Astrocyte of the hippocampus (primary cell): ENCODE data around the gene LECT2.

Experiments used
- DNase-seq: peaks from one replicate; pipeline ENCODE4 v3.0.0; 2011; ENCODE audit warnings: low read depth, low spot score

Gene LECT2

GRCh38 chr5:135954899-135955298 lies at the start of gene LECT2:
TSS of gene LECT2 (minus strand) at chr5:135954983. CDS start at chr5:135954833, 150 bp downstream.
- DNase-seq, result no peak

GRCh38 chr5:136004436-136004835 lies 49.7 kb upstream of the LECT2 start:
- no peak for DNase-seq

DNA sequence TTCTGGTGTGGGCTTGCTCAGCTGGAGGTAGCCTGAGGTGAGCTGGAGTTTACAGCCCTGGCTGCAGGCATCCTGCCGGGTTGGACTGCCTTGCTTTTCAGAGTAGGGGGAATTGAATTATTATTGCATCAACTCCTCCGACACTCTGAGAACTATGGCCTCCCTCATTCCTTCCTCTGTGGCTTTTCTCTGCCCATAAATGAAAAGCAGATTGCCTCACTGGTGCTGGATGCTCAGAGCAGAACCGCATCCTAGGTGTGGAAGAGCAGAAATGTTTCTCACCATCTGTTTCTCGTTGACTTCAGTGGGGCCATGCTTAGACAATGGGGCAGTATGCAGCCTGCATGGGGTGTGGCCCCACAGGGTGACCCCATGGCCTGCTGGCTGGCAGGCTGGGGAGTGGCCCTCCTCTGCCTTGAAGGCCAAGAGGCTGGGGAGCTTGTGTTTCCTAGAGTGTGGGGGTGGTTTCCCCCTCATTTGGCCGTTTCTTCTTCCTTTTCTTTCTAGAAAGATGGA lies 46.7 kb upstream of the LECT2 start:
- no peak for DNase-seq

GRCh38 chr5:136000932-136001331 lies 46.1 kb upstream of the LECT2 start:
- no peak for DNase-seq

DNA sequence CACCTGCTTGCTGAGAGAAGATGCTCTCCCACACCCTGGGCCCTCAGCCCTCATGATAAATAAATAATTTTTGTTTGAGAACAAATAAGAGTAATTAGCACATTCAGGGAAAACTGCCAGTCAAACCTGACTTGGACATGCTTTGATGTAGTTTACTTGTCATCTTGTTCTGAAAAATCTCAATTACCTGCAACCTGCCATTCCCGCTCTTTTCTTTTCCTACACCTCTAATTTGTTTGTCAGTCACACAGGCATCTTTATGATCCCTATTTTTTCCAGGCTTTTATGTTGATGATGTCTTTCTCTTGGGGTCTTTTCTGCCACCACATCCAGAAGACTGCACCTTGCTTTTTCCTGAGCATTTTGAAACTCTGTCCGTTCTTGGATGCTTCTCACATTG lies 45.4 kb upstream of the LECT2 start:
- no peak for DNase-seq

DNA sequence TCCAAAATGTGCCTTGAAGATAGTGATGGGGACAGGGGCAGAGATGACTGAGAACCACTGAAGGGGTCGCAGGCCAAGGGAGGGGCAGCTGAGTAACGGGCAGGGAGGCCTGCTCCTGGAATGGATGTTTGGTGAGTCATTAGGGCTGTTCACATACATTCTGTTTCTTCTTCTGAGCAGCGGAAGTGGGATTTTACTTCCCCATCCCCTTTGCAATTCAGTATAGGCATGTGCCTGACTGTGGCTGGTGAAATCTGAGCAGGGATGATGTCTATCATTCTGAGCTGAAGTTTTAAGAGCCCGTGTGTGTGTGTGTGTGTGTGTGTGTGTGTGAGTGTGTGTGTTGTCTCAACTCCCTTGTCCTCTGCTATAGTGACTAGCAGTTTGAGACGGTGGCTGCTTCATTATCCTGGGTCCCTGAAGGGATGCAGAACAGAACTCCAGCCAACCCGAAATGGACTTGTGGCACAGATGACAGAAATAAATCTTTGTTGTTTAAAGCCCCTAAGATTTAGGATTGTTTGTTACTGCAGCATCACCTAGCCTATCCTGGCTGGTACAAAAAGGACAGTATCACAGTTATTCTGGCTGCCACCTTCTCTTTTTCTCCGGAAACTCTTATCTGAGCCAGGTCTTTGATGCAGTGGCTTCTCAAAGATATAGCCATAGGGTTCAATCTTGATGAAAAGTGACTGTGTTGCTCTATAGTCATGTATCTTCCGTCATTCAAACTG lies 44.8 kb upstream of the LECT2 start:
- peak; percentile 60 for DNase-seq

GRCh38 chr5:135998889-135999288 lies 44.1 kb upstream of the LECT2 start:
- DNase-seq, result no peak

GRCh38 chr5:135997673-135998335 lies 43.0 kb upstream of the LECT2 start:
- no peak for DNase-seq

DNA sequence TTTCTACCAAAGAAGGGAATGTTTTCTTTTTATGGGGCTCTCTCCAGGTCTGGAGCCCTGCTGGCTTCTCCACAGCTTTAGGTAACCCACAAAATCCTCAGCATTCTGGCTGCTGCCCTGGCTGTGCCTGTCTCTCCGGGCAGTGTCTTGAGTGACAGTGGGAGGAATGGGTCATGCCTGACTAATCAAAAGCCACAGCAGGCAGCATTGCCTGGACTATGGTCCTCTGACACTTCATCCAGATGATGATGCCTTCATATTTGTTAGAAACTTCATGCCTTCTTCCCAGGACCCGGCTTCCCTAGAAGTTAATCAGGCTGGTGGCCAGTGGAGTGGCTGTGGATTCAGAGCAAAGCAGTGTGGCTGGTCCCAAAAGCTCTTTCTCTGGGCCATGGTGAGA lies 41.8 kb upstream of the LECT2 start:
- peak; percentile 67 for DNase-seq

DNA sequence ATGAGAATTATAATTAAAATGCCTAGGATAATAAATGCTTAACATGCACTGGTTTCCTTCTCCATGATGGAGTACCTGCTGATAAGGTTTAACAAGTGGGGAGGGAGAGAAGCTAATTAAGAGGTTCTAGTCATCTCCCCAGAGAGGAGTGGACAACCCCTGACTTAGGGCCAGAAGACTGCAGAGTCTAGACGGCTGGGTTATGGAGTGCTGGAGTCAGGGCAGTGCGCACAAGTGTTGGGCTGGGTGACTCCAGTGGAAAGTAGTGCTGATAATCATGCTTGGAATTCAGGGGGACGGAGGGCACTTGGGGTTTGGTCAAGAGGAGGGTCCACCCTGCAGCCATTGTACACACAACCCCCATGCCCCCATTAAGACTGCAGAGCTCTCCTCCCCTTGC lies 41.2 kb upstream of the LECT2 start:
- DNase-seq, result no peak

GRCh38 chr5:135993880-135994636 lies 39.3 kb upstream of the LECT2 start:
- DNase-seq, result peak; percentile 67

GRCh38 chr5:135993335-135993879 lies 38.6 kb upstream of the LECT2 start:
- no peak for DNase-seq

DNA sequence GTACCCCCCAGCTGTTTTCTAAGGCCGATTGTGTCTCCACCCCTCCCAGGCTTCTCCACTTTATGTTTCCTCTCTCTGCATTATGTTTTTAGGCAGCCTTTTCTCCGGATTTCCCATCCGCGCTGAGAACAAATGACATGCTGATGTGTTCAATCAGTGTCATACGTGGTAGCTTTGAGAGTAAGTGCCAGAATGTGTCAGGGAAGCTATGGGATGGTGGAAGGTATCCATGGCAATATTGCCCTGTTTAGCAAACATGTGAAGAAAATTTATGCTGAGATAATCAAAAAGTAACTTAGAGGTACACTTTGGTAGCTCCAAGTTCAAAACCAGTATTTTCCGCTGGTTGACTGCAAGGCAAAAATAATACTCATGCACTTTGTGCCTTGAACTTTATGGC lies 36.6 kb upstream of the LECT2 start:
- DNase-seq, result no peak

DNA sequence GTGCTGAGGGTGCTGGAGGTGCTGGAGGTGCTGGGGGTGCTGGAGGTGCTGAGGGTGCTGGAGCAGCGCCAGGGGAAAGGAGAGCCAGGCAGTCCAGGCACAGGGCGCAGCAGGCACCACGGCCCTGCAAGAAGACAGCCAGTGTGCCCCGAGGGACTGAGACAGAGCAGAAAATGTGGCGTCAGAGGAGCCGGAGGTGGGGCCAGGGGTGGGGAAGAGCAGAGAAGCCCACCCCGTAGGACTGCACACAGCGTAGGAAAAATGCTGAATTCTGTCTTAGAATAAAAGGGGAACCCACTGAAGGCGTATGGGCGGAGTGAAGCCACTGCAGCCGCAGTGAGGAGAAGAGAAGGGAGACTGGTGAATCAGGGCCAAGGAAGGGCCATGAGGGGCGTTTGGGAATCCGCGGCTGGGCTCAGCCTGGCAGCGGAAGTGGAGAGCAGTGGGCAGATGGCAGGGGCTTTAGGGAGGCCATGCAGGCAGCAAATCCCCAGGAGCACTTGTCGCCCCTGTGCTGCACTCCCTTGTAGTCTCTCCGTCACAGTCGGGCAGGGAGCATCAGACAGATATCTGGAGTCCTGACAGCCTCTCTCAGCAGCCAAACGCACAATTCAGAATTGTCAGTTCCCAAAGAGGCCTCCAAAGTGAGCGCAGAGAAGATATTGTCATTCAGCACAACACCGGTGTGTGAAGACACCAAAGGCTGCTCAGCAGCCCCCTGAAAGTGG lies 35.9 kb upstream of the LECT2 start:
- no peak for DNase-seq

GRCh38 chr5:135989686-135990085 lies 34.9 kb upstream of the LECT2 start:
- DNase-seq, result no peak

- DNase-seq, result no peak
Observed at GRCh38 chr5:135988546-135988945, 33.8 kb upstream of the LECT2 start.

DNA sequence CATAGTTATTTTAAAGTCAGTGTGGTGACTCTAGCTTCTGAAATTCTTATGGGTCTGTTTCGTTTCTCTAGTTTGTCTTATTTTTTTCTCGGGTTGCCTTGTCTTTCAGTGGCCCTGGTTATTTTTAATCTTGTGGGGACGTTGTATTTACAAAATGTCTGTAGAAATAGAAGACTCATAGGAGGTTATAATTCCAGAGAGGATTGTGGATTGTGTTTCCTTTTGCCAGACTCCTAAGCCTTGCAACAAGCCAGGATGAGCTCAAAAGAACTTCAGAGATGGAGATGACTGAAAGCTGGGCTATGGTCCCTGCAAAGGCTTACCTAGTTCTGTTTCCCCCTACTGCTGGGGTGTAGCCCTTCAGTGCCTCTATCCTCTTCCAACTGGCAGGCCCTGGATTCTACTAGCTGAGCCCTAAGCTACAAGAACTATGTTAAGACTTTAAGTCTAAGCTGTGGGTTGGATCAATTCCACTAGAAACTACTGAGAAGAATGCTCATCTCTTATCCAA lies 32.2 kb upstream of the LECT2 start:
- peak; percentile 48 for DNase-seq

DNA sequence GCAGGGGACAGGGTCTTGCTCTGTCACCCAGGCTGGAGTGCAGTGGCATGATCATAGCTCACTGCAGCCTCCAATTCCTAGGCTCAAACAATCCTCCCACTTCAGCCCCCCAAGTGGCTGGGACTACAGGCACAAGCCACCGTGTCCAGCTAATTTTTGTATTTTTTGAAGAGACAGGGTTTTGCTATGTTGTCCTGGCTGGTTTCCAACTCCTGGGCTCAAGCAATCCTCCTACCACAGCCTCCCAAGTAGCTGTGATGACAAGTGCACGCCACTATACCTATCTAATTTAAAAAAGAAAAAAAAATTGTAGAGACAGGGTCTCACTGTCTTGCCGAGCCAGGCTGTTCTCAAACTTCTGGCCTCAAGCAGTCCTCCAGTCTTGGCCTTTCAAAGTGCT lies 31.6 kb upstream of the LECT2 start:
- no peak for DNase-seq

DNA sequence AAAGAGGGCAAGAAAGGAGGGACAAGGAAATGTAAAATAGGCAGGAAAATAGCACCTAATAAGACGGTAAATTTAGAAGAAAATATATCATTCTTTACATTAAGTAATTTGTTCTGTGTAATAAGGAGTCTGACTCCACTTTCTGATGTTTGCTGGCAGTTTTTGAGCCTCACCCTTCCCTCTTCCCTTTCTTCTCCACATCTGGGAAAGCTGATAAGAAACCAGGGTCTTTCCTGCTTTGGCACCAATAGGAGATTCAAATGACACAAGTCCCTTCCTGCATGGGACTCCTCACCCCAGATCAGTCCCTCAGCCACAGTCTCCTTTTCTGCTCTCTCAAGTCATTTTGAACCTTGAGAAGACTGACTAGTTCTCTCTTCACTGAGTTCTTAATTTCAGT lies 31.2 kb upstream of the LECT2 start:
- DNase-seq, result no peak

GRCh38 chr5:135980620-135981019 lies 25.8 kb upstream of the LECT2 start:
- no peak for DNase-seq

DNA sequence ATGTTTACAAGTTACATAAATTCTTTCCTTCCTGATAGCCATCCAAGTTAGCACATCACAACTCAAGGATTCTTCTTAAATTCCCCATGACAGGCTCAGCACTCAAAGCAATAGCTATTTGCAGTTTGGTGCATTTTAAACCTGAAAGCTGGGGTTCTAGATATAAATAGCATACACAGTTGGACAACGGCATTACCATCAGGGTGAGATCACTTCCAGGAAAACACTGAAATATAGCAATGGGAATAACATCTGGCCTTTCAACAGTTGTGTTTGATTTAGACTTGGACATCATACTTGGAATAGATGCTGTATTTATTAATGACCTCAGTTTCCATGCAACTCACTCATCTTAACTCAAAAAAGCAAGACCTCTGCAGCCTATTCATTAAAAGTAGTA lies 24.7 kb upstream of the LECT2 start:
- DNase-seq, result no peak
